HepG2 (cell line): Measurements from ENCODE around the gene SMTNL1. TPM values are rescaled to one million over a fixed set of nuclear protein-coding genes. Genes with fewer than 3 reads are reported as not detected.

Experiments
- BORCS8-MEF2B ChIP-seq: sonication (generic); formaldehyde crosslinking; IDR thresholded peaks from 2 replicates; pipeline ENCODE4 v1.8.0; 2022; ENCODE audit warnings: mild to moderate bottlenecking, missing genetic modification reagents
- FOXK1 ChIP-seq: sonication (generic); formaldehyde crosslinking; IDR thresholded peaks from 2 replicates; pipeline ENCODE4 v1.4.0; 2020; ENCODE audit warnings: low read depth, missing genetic modification reagents, borderline replicate concordance
- HDAC6 ChIP-seq: fragments of 200-600 bp; sonication (generic); IDR thresholded peaks from 2 replicates; pipeline ENCODE4 v1.7.0; 2017; ENCODE audit warnings: mild to moderate bottlenecking, antibody characterized with exemption, low read length, low read depth
- KDM6A ChIP-seq: IDR thresholded peaks from 2 replicates; pipeline ENCODE4 v1.6.1; 2016; ENCODE audit warnings: low read depth
- KMT2B ChIP-seq: IDR thresholded peaks from 2 replicates; pipeline ENCODE4 v1.6.1; 2016; ENCODE audit warnings: missing genetic modification reagents, missing compliant biosample characterization
- PLRG1 ChIP-seq: fragments of 450-650 bp; conservative IDR thresholded peaks from 2 replicates; pipeline ENCODE4 v1.6.1; 2016
- SAP130 ChIP-seq: IDR thresholded peaks from 2 replicates; pipeline ENCODE4 v1.6.1; 2016; ENCODE audit warnings: low read depth
- ZNF121 ChIP-seq: sonication (generic); formaldehyde crosslinking; IDR thresholded peaks from 2 replicates; pipeline ENCODE4 v1.5.0; 2020; ENCODE audit warnings: mild to moderate bottlenecking, missing genetic modification reagents
- ZNF17 ChIP-seq: sonication (generic); formaldehyde crosslinking; IDR thresholded peaks from 2 replicates; pipeline ENCODE4 v1.5.0; 2020; ENCODE audit warnings: mild to moderate bottlenecking, missing genetic modification reagents
- ZNF234 ChIP-seq: sonication (generic); formaldehyde crosslinking; conservative IDR thresholded peaks from 2 replicates; pipeline ENCODE4 v1.5.1; 2020; ENCODE audit warnings: mild to moderate bottlenecking, missing genetic modification reagents
- polyA plus RNA-seq, 8 experiments: library from polyadenylated mRNA; depleted of rRNA in 3 of 8; stranded (reverse) in 7 of 8; unstranded in 1 of 8; fragments of >200 nt; fragmentation: Illumina TruSeq in 4 of 8; extraction: Trizol in 4 of 8; gene quantifications; 2 replicates each; pipeline versions ENCODE4 v1.2.1 to v1.2.3, GENCODE V29; 2011 to 2016; ENCODE audit warnings: low read depth in 4 of 8, missing spikeins in 1 of 8, mixed read lengths in 1 of 8; ENCODE audit not compliant: insufficient read depth in 1 of 8
- total RNA-seq, 5 experiments: library from RNA; depleted of rRNA; stranded (reverse); fragments of >200 nt; fragmentation: Illumina TruSeq; extraction: Trizol; gene quantifications; 2 replicates each; pipeline ENCODE4 v1.2.3, GENCODE V29; 2016; ENCODE audit warnings: low read depth in 1 of 5
- TF ChIP-seq, protein P1 (sequence below): sonication (generic); formaldehyde crosslinking; IDR thresholded peaks from 2 replicates; pipeline ENCODE4 v1.4.0; 2020; ENCODE audit warnings: missing genetic modification reagents
- TF ChIP-seq, protein P2 (sequence below), 2 experiments: sonication (generic) in 1 of 2; formaldehyde crosslinking in 1 of 2; IDR thresholded peaks; 2 replicates each; pipeline versions ENCODE4 v1.5.1 to v1.6.1; 2011 to 2020; ENCODE audit warnings: borderline replicate concordance in 1 of 2, low read depth in 1 of 2, low read length in 1 of 2, mild to moderate bottlenecking in 1 of 2, missing genetic modification reagents in 1 of 2, moderate library complexity in 1 of 2
- TF ChIP-seq, protein P3 (sequence below): sonication (generic); formaldehyde crosslinking; IDR thresholded peaks from 2 replicates; pipeline ENCODE4 v1.4.0; 2020; ENCODE audit warnings: missing genetic modification reagents, borderline replicate concordance
- TF ChIP-seq, protein P4 (sequence below): sonication (generic); formaldehyde crosslinking; IDR thresholded peaks from 2 replicates; pipeline ENCODE4 v1.5.0; 2020; ENCODE audit warnings: missing genetic modification reagents, mild to moderate bottlenecking, borderline replicate concordance
- TF ChIP-seq, protein P5 (sequence below): sonication (generic); formaldehyde crosslinking; IDR thresholded peaks from 2 replicates; pipeline ENCODE4 v1.8.1; 2023; ENCODE audit warnings: mild to moderate bottlenecking, inconsistent platforms, moderate library complexity, missing genetic modification reagents, borderline replicate concordance
- TF ChIP-seq, protein P6 (sequence below): sonication (generic); formaldehyde crosslinking; IDR thresholded peaks from 2 replicates; pipeline ENCODE4 v1.4.0; 2020; ENCODE audit warnings: missing genetic modification reagents

SMTNL1 gene
- total and polyA plus RNA-seq, 2 of the 13 experiments (the other 11 are each of a cell fraction or from before 2014, with no cell fraction given) = 0.04 TPM; not detected in 1

DNA sequence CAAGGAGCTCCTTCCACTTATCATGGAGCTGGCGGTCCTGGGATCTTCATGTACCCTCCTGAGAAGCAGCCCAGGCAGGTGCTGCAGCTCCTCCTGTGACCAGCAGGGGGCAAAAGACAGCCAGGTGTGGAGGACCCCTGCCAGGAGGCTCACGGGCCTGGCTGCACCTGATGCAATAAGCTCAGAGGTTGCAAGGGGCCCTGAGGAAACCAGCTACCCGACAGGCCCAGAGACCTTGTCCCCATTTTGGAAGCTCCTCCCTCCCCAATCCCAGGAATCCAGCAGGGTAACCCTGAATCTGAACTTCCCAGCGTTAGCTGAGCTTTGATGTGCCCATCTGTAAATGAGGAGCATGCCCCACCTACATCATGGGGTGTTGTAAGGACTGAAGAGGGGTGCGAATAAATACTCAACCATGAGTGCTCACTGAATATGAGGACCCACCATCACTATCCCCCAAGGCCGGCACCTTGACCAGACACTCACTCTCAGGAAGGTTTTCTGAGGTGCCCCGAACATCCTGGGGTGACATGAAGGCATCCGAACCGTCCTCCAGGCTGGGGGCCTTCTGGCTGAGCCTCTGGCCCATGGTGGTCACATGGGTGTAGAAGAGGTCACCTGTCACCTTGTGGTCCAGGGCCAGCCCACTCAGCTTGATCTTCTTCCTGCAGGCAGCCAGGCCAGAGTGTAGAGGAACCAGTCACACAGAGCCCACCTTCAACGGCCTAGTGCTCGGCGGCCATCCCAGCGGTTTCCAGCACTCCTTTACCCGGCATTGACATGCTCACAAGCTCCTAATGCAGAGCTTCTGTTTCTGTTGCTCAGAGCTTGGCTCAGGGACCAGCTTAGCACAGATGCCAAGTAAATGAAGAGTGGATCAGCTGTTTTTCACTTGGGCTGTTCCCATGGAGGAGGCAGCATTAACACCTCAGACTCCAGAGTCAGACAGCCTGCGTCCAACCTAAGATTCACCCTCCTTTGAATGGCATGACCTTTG is 43.6 kb upstream of the SMTNL1 start (continued):
- TF ChIP-seq, protein P1, sequence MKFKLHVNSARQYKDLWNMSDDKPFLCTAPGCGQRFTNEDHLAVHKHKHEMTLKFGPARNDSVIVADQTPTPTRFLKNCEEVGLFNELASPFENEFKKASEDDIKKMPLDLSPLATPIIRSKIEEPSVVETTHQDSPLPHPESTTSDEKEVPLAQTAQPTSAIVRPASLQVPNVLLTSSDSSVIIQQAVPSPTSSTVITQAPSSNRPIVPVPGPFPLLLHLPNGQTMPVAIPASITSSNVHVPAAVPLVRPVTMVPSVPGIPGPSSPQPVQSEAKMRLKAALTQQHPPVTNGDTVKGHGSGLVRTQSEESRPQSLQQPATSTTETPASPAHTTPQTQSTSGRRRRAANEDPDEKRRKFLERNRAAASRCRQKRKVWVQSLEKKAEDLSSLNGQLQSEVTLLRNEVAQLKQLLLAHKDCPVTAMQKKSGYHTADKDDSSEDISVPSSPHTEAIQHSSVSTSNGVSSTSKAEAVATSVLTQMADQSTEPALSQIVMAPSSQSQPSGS (CRISPR knock-in tag) = peak; percentile 85
- TF ChIP-seq BORCS8-MEF2B (CRISPR knock-in tag) (no peak), KDM6A (CRISPR knock-in tag) (no peak), HDAC6 (no peak), KMT2B (CRISPR knock-in tag) (no peak), SAP130 (peak; percentile 65), ZNF17 (CRISPR knock-in tag) (no peak), FOXK1 (CRISPR knock-in tag) (peak; percentile 24; the same call in 1 of the 2 replicates), PLRG1 (no peak), ZNF234 (CRISPR knock-in tag) (no peak), ZNF121 (peak; percentile 77)
- TF ChIP-seq, protein P2, sequence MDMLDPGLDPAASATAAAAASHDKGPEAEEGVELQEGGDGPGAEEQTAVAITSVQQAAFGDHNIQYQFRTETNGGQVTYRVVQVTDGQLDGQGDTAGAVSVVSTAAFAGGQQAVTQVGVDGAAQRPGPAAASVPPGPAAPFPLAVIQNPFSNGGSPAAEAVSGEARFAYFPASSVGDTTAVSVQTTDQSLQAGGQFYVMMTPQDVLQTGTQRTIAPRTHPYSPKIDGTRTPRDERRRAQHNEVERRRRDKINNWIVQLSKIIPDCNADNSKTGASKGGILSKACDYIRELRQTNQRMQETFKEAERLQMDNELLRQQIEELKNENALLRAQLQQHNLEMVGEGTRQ (IDR thresholded peaks at IDR 0.05; ENCODE audit: low read depth, low read length) = no peak
- TF ChIP-seq, protein P2 (CRISPR knock-in tag; IDR thresholded peaks at IDR 0.05; ENCODE audit: borderline replicate concordance) = no peak
- TF ChIP-seq, protein P3, sequence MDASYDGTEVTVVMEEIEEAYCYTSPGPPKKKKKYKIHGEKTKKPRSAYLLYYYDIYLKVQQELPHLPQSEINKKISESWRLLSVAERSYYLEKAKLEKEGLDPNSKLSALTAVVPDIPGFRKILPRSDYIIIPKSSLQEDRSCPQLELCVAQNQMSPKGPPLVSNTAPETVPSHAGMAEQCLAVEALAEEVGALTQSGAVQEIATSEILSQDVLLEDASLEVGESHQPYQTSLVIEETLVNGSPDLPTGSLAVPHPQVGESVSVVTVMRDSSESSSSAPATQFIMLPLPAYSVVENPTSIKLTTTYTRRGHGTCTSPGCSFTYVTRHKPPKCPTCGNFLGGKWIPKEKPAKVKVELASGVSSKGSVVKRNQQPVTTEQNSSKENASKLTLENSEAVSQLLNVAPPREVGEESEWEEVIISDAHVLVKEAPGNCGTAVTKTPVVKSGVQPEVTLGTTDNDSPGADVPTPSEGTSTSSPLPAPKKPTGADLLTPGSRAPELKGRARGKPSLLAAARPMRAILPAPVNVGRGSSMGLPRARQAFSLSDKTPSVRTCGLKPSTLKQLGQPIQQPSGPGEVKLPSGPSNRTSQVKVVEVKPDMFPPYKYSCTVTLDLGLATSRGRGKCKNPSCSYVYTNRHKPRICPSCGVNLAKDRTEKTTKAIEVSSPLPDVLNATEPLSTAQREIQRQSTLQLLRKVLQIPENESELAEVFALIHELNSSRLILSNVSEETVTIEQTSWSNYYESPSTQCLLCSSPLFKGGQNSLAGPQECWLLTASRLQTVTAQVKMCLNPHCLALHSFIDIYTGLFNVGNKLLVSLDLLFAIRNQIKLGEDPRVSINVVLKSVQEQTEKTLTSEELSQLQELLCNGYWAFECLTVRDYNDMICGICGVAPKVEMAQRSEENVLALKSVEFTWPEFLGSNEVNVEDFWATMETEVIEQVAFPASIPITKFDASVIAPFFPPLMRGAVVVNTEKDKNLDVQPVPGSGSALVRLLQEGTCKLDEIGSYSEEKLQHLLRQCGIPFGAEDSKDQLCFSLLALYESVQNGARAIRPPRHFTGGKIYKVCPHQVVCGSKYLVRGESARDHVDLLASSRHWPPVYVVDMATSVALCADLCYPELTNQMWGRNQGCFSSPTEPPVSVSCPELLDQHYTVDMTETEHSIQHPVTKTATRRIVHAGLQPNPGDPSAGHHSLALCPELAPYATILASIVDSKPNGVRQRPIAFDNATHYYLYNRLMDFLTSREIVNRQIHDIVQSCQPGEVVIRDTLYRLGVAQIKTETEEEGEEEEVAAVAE (CRISPR knock-in tag) = no peak
- TF ChIP-seq, protein P4, sequence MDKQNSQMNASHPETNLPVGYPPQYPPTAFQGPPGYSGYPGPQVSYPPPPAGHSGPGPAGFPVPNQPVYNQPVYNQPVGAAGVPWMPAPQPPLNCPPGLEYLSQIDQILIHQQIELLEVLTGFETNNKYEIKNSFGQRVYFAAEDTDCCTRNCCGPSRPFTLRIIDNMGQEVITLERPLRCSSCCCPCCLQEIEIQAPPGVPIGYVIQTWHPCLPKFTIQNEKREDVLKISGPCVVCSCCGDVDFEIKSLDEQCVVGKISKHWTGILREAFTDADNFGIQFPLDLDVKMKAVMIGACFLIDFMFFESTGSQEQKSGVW = no peak
- TF ChIP-seq, protein P5, sequence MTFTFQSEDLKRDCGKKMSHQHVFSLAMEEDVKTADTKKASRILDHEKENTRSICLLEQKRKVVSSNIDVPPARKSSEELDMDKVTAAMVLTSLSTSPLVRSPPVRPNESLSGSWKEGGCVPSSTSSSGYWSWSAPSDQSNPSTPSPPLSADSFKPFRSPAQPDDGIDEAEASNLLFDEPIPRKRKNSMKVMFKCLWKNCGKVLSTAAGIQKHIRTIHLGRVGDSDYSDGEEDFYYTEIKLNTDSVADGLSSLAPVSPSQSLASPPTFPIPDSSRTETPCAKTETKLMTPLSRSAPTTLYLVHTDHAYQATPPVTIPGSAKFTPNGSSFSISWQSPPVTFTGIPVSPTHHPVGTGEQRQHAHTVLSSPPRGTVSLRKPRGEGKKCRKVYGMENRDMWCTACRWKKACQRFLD (CRISPR knock-in tag) = no peak
- TF ChIP-seq, protein P6, sequence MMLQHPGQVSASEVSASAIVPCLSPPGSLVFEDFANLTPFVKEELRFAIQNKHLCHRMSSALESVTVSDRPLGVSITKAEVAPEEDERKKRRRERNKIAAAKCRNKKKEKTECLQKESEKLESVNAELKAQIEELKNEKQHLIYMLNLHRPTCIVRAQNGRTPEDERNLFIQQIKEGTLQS = 0 out of 2 replicates have a peak, but pooled peaks have one; percentile 74
